GM18909 (cell line): ENCODE results near the gene PAPSS1.
"Not testable (repeated sequence)": the region's sequence is repeated elsewhere in the genome, so short reads cannot be mapped to it uniquely, and the experiment has no call there.

Experiments
- ATAC-seq: cut with Tn5 transposase; IDR thresholded peaks from one replicate; pipeline ENCODE4 v1.9.1; 2021; ENCODE audit warnings: mild to moderate bottlenecking; ENCODE audit not compliant: unreplicated experiment, poor library complexity

Gene PAPSS1

GRCh38 chr4:107729050-107729449, 9.0 kb upstream of the PAPSS1 start:
- ATAC-seq, result not testable (repeated sequence)

DNA sequence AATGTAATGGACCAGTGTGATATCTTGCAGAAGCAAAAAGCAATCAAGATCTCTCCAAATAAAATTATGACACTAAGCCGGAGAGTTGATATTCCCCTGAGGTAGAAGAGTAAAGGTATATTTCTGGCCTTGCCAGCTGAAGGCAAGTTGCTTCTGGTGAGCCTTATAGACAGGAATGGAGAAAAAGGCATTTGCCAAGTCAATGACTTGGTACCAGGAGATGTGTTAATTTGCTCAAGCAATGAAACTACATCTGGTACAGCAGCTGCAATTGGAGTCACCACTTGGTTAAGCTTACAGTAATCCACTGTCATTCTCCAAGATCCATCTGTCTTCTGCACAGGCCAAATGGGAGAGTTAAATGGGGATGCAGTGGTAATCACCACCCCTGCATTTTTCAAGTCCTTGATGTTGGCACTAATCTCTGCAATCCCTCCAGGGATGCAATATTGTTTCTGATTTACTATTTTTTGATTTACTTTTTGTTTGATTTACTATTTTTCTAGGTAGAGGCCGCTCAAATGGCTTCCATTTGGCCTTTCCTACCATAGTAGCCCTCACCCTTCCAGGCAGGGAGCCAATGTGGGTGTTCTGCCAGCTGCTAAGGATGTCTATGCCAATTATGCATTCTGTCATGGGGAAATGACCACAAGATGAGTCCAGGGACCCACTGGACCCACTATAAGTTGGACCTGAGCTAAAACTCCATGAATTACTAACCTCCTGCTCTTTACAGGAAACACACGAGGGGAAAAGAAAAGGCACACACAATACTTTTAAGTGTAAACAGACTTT, 6.3 kb upstream of the PAPSS1 start:
- not testable (repeated sequence) for ATAC-seq

DNA sequence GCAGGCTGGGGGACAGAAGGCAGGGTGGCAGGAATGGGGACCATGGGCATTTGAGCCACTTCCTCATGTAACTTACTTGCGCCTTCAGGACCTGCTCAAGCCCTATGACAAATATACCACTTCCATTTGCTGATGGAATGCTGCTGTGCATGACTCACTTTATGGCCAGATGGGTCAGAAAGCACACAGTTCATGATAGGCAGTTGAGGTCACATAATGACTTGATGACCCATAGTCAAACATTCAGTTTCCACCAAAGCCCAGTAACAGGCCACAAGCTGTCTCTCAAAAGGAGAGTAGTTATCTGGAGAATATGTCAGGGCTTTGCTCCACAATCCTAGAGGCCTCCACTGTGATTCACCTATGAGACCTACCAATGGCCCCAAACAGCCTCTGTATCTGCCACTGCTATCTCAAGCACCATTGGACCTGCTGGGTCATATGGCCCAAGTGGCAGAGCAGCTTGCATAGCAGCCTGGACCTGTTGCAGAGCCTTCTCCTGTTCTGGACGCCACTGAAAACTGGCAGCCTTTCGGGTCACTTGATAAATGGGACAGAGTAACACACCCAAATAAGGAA, 5.3 kb upstream of the PAPSS1 start:
- ATAC-seq, result no peak

- not testable (repeated sequence) for ATAC-seq
Observed at GRCh38 chr4:107723331-107723730, 3.3 kb upstream of the PAPSS1 start.

DNA sequence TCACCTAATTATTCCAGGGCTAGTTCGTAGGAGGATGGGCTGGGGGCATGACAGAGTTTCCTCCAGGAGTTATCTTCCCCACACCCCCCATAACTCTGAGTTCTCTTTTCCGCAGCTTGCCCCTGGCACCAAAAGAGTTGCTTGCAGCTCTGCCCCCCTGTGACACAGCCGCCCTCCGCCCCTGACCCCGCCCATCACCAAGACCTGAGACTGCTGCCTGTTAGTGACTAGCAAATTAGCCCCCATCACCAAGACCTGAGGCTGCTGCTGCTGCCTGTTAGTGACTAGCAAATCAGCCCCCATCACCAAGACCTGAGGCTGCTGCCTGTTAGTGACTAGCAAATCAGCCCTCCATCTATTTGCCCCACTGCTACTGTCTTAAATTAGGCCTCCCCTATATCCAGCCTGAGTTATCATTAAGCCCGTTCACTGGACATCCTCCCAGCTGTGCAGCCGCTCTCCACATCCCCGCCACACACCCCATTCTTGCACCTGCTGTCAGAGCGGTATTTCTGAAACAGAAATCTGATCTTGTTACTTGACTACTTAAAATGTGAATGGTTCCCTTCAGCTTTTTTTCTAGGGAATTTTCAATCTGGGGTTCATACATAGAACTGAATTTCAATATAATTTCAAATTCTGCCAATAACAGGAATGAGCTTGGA, 1.5 kb upstream of the PAPSS1 start:
- no peak for ATAC-seq

GRCh38 chr4:107719207-107719921, 670 bp downstream of the PAPSS1 start:
- peak; percentile 6 for ATAC-seq

DNA sequence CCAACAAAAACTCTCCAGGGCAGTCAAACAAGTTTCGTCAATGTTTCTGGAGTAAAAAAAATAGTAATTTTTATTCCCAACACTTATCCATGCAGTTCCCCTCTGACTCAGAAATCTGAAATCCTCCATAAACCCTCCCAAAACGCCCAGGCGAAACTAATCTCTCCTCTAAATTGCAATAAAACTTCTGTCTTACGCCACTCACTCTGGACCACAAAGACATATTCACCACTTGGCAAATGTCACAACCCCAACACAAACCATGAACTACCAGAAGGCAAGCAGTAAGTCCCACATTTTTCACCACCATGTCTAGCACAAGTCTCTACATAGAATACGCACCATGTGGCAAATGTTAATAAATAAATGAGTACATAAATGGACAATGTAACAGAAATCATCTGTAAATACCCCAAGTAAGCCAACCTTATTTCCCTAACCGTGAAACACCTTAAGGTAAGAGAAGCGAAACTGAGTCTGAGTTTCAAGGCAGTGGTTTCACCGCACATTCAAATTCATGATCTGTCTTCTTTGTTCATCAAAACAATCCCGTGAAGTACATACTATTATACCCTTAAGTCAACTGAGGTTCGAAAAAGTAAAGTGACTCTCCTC, 1.6 kb downstream of the PAPSS1 start:
- ATAC-seq, result peak; percentile 36

GRCh38 chr4:107714256-107714655, 5.8 kb downstream of the PAPSS1 start:
- ATAC-seq, result no peak

DNA sequence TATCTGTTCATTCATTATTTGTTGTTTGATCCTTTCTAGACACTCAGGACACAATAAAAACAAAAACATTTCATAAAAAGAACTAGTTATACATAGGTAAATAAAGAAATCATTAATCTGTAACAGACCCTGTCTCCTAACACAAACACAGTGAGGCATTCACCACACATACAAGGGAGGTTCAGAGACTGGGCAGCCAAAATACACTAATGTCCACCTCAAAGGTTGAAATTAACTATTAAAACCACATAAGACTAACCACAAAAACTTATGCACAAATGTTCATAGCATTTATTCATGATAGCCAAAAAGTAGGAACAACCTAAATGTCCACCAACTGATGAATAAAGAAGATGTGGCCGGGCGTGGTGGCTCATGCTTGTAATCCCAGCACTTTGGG, 7.8 kb downstream of the PAPSS1 start:
- no peak for ATAC-seq

- no peak for ATAC-seq
Observed at GRCh38 chr4:107711831-107712230, 8.2 kb downstream of the PAPSS1 start.

DNA sequence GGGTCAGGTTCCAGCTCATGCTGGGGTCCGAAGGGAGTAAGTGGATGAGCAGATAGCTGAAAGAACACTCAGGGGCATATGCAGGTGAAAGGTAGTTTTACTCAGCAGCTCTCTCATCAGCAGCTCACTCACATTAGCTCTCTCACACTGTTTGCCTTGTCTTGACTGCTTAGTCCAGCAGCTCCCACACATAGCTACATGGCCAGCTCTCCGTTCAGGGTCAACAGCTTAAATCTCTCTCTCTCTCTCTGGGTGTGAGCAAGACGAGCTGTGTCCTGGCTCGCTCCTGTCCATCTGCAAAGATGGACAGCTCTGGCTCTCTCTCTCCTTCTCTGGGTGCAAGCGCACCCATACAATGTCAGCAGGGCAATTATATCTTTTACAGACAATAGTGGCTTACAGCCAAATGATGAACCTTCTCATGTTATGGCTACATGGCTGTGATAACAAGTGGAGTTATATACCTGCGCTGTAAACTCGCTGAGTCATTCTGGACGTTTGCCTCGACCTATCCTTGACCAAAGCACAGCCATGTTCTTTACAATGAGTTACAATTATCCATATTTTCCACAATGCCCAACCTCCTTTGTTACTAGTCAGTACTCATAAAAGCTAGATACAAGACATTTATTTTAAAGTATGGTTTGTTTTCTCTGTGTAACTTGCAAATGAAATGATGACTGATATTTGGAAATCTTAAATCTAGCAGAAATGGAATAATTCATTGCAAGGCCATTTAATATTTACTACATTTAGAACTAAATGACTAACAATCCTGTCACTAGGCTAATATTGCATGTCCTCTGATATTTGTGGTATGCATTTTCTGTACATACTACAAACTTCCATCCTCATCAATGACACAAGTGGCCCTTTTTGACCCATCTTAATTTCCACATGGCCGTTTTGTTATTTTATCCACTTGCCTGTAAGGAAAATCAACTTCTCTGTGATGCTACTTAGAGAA, 9.3 kb downstream of the PAPSS1 start:
- ATAC-seq, result no peak

DNA sequence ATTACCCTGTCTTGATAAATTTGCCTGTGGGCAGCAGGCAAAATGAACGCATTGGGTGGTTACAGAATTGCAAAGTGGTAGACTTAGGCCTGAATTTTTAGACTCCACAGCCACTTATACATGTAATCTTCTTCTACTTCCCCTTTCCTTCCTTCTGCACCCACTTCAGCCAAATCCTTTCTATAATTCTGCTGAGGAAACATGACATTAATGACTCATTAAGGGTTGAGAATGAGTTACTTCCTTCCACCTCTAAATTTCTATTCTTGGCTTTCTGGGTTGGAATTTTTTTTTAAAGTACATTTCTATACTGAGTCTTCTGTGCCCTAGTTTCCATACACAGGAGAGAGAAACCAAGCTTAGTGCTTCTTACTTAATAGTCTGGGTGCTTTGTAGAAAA, 10.1 kb downstream of the PAPSS1 start:
- ATAC-seq, result no peak

DNA sequence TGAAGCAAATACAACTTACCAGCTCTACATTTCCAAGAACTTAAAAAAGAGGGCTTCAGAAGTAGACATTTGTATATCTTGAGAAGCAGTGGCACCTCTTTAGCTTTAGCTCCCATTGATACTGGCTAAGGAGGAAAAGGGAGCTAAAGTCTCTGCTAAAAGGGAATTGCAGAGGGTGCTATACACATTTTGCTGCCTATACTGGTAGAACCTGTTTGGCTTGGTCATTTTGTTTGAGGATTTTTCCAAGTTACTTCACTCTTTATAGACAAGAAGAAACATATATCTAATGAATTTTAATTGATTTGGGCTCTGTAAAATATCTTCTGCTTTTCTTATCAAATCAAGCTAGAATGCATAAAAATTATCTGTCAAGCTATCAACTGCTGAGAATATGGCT, 11.8 kb downstream of the PAPSS1 start:
- ATAC-seq, result no peak

- no peak for ATAC-seq
Observed at GRCh38 chr4:107705742-107706556, 14.1 kb downstream of the PAPSS1 start.

DNA sequence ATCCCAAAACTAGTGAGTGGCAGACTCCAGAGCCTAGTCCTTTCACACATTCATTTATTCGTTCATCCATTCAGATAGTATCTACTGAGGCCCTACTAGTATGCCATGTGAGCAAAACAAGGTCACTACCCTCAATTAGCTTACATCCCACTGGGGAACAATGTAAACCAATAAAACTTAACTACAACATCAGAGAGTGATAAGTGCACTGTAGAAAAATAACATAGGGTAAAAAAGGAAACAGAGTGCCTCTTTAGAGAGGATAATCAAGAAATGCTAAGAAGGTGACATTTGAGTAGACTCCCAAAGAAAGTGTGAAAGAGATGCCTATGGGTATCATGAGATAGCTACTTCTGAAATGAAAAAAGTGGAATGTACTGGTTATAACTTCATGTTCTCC, 18.5 kb downstream of the PAPSS1 start:
- ATAC-seq, result no peak

DNA sequence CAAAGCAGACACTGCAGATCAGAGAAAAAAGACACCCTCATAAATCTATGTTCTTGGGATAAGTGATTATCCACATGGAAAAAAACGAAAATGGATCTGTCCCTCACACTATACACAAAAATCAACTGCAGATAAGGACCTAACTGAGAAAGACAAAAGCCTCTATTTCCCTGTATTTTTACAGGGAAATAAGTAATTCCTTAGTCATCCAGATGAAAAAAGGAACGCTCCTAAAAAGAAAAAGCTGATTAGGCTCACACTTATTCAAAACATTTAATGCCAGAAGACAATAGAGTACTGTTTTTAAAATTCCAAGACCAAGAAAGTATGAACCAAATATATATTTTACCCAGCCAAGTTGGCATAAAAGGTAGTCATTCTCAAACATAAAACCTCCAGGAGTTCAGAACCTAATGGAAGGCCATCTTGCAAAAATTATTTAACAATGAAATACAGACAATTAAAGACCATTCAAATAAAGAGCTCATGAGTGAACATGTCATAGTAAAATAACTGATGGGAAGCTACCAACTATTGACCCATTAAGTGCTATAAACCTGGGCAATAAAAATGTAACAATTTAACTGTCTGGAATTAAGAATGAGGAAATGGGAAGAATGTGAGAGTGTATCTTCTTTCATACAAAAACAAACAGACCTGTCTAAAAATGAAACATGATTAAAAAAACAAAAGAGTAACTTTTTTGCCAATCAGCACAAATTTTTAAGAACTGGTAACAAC, 20.4 kb downstream of the PAPSS1 start:
- no peak for ATAC-seq

- not testable (repeated sequence) for ATAC-seq
Observed at GRCh38 chr4:107696187-107696586, 23.8 kb downstream of the PAPSS1 start.

DNA sequence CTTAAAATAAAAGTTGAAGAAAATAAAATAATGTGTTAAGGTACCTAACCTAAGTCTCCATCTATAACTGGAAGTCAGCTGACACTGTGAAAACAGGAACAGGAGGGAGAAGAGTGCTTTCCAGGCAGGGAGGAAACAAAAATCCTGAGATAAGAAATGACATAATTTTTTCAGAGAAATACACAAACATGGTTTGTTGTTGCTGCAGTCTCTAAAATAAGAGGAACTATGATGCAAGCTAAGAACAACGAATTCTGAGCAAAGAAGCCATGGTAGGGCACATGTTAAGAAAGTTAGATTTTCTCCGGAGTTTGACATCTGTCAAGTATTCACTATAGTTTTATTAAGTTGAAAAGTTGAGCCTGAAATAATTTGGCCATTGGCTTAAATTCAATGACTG, 26.9 kb downstream of the PAPSS1 start:
- ATAC-seq, result no peak
